SK-N-SH (cell line): ENCODE data around the gene MAP4.

Experiments
- EP300 ChIP-seq, 2 experiments: IDR thresholded peaks; 2 replicates each; pipeline versions ENCODE4 v1.4.0 to v1.6.1; 2012; ENCODE audit warnings: borderline replicate concordance in 1 of 2, low read depth in 1 of 2, low read length in 1 of 2
- TF ChIP-seq, protein P1 (sequence below): IDR thresholded peaks from 2 replicates; pipeline ENCODE4 v1.4.0; 2012; ENCODE audit warnings: low read depth
- TF ChIP-seq, protein P2 (sequence below): IDR thresholded peaks from 2 replicates; pipeline ENCODE4 v1.4.0; 2012; ENCODE audit warnings: low read depth, borderline replicate concordance

GRCh38 chr3:47803480-47804025 lies 212.7 kb downstream of the MAP4 start:
- TF ChIP-seq, protein P1, sequence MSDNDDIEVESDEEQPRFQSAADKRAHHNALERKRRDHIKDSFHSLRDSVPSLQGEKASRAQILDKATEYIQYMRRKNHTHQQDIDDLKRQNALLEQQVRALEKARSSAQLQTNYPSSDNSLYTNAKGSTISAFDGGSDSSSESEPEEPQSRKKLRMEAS: no peak
- TF ChIP-seq, protein P2, sequence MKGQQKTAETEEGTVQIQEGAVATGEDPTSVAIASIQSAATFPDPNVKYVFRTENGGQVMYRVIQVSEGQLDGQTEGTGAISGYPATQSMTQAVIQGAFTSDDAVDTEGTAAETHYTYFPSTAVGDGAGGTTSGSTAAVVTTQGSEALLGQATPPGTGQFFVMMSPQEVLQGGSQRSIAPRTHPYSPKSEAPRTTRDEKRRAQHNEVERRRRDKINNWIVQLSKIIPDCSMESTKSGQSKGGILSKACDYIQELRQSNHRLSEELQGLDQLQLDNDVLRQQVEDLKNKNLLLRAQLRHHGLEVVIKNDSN: no peak
- TF ChIP-seq EP300 (IDR thresholded peaks at IDR 0.05; ENCODE audit: borderline replicate concordance in 1 of 2, low read depth in 1 of 2, low read length in 1 of 2): no peak
